GM13976 (cell line): ENCODE data around the gene PXDN.

Experiments
- DNase-seq: peaks from one replicate; pipeline ENCODE4 v3.0.0; 2012; ENCODE audit warnings: low spot score
- in situ Hi-C: fragments of 300-500 bp; cut with MboI; formaldehyde crosslinking; loops from one replicate; pipeline ENCODE4 v1.12.0; 2022; ENCODE audit warnings: low sequenced_read_pairs, mixed read lengths, inconsistent platforms; ENCODE audit not compliant: unreplicated experiment
- TF ChIP-seq, protein P1 (sequence below): IDR thresholded peaks from 2 replicates; pipeline ENCODE4 v1.5.1; 2012; ENCODE audit warnings: borderline replicate concordance, mild to moderate bottlenecking; ENCODE audit not compliant: insufficient read depth; ENCODE audit errors: extremely low read depth, missing control alignments, control extremely low read depth

Gene PXDN

DNA sequence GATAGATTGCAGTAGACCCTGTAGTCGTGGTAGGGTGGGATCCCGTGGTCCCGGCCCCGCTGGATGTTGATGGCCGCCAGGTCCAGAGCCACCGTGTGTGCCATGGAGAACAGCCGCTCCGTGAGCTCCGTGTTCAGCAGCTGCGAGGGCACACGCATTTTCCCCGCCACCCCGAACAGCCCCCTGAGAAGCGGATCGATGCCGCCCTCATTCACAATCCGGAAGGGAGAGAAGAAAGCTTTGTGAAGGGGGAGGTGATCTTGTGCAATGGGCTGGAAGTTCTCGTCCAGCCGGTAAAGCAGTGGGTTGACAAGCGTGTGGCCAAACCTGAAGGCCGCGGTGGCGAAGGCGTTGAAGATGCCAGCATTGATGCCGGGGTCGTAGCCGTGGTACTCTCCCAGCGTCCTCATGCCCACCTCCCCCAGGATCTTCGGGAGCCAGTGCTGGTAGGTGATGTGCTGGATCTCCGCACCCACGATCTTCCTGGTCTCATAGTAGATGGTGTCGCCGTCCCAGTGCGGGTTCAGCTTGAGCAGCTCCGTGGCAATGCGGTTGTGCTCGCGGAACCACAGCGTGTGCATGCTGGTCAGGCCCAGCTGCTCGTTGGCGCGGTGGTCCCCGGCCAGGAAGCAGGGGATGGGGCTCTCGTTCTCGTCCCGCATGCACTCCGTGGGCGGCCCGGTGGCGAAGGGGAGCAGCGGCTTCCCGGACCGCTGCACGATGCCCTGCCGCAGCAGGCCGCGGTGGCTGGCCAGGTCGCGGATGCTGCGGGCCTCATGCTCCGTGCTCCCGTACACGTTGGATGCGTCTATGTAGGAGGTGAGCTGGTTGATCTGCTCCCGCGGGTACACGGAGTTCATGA is 95.8 kb downstream of the PXDN start:
- TF ChIP-seq, protein P1, sequence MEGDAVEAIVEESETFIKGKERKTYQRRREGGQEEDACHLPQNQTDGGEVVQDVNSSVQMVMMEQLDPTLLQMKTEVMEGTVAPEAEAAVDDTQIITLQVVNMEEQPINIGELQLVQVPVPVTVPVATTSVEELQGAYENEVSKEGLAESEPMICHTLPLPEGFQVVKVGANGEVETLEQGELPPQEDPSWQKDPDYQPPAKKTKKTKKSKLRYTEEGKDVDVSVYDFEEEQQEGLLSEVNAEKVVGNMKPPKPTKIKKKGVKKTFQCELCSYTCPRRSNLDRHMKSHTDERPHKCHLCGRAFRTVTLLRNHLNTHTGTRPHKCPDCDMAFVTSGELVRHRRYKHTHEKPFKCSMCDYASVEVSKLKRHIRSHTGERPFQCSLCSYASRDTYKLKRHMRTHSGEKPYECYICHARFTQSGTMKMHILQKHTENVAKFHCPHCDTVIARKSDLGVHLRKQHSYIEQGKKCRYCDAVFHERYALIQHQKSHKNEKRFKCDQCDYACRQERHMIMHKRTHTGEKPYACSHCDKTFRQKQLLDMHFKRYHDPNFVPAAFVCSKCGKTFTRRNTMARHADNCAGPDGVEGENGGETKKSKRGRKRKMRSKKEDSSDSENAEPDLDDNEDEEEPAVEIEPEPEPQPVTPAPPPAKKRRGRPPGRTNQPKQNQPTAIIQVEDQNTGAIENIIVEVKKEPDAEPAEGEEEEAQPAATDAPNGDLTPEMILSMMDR = no peak
- in situ Hi-C loops = no loop called here

DNA sequence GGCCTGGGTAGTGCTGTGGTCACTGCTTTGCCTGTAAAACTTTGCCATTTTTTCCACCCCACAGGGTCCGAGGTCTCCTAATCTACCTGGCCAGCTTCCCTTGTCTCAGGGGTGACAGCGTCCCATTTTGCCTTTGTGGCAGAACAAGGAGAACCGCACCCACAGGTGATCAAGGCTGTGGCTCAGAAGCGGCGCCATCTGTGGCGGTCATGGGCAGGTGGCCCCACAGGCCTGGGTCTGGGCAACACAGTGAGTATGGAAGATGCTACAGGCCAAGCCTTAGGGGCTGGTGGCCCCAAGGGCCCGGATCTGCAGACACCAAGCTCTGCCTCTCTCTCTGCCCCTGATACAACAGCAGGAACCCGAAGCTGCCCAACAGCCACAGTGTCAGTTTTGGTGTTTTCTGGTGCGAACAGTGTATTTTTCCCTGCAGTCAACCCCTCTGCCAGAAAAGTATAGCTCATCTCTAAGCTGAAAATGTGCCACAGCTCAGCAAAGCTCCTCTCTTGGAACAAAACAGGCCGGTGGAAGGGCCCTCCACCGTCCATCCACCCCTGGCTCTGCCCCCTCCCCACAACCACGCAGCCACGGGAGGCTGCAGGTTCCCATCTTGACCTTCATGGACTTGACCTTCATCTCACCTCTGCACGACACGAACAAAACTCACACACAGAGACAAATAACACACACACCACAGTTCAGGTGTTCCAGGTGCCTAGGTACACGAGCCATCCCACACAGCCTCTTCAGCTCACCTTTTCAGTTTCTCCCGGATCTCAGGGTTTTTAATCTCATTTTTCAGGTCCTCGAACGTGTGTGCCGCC is 96.7 kb downstream of the PXDN start:
- no peak for DNase-seq
- TF ChIP-seq, protein P1 = no peak
- in situ Hi-C loops = no loop called here

More for the DNA sequence above, 95.8 kb downstream of the PXDN start:
- DNase-seq = no peak

DNA sequence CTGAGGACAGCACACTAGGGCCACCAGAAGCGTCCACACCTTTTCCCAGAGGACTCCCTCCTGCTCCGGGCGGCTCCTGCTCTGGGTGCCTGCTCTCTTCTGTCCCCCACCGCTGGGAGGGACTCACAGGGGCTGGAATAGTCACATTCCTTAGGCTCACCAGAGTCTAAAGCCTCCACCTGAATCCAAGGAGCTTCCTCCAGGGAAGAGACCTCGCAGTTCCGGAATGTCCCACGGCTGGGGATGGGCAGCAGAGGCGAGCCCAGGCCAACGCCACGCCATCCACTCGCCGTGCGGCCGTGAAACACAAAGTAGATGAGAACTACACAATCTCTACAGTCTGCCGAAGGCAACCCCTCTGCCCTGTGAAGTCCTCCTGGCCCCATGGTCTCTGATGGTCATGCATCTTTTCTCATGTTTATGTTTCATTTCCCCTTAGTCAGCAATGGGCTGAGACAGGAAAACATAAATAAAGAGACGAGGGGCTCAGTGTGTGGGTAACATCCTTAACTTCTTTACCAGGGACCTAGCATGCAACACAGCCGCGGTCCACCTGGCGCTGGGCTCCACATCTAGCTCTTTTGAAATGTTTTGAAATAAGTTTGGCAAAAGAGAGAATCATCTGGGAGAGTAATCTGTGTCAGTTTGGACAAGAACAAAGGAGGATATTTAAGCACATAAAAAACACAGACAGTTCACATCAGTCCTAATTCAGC is 98.4 kb downstream of the PXDN start:
- TF ChIP-seq, protein P1 = no peak
- DNase-seq = no peak
- in situ Hi-C loops = no loop called here

DNA sequence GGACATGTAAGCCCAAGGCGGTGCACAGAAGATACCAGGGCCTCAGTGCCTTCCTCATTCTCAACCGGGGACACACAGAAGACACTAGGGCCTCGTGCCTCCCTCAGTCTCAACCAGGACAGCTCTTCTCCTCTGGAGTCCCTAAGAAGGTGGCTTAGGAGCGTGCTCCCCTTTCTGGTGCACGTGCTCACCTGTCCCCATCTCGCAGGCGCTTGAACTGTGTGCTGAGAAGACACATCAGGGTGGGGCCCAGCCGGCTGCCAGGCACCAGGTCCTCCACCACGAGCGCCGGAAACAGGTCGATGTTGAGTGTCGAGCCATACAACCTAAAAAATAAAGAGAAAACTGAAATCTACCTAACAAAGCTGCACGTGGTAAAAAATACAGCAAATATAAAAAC is 99.9 kb downstream of the PXDN start:
- no peak for DNase-seq
- in situ Hi-C loops = no loop called here
- TF ChIP-seq, protein P1 = no peak

DNA sequence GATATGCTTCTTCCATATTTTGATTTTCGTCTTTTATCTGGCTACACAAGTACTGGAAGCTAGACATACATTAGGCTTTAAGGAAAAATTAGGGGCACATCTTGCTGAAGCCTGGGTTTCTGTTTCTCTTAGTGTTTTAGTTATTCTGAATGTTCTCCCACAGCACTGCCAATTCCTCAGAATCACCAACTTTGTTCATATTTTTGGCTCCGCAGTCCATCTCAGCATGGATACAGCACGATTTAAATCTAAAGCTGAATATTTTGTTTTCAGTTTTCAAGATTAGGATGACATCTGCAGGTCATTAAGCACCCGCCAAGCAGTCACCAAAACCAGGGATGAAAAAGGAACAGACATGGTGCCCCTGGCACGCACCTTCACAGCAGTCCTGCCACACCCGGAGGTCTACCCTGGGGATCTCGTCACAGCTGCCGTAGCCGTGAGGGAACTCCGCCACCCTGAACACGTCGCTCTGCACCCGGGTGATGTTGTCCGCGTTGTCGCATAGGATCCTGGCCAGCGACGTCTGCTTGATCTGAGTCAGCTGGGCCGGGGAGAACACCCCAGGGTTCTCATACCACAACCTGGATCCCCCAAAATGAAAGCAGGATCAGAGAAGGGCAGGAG is 101.2 kb downstream of the PXDN start:
- in situ Hi-C loops = no loop called here

More for the DNA sequence above, 101.2 kb downstream of the PXDN start:
- TF ChIP-seq, protein P1 = no peak
- DNase-seq = no peak
